COLO668 (cell line): Measurements from ENCODE around the gene MCL1.
A peak's percentile ranks its signal among the peaks of the same experiment; 100 is the strongest.
"Not testable (repeated sequence)": the region's sequence is repeated elsewhere in the genome, so short reads cannot be mapped to it uniquely, and the experiment has no call there.

ENCODE experiments used
- DNase-seq: peaks from one replicate; lab custom pipeline; 2025; ENCODE audit not compliant: unreplicated experiment; lab: John Stamatoyannopoulos, UW

The MCL1 gene

GRCh38 chr1:150573648-150574071 lies 5.8 kb downstream of the MCL1 start:
- not testable (repeated sequence) for DNase-seq

- DNase-seq, result no peak
These were observed 6.3 kb downstream of the MCL1 start for GRCh38 chr1:150572918-150573647.

GRCh38 chr1:150568594-150568966 lies 10.8 kb downstream of the MCL1 start:
- DNase-seq, result no peak

- peak; percentile 83 for DNase-seq
These were observed 11.5 kb downstream of the MCL1 start for GRCh38 chr1:150567717-150568593.

- DNase-seq, result no peak
These were observed 12.1 kb downstream of the MCL1 start for GRCh38 chr1:150567341-150567716.

- DNase-seq, result no peak
These were observed 12.6 kb downstream of the MCL1 start for GRCh38 chr1:150566589-150567340.

- not testable (repeated sequence) for DNase-seq
These were observed 14.0 kb downstream of the MCL1 start for GRCh38 chr1:150565240-150565991.

- no peak for DNase-seq
These were observed 15.1 kb downstream of the MCL1 start for GRCh38 chr1:150564051-150564991.

GRCh38 chr1:150563340-150564038 lies 15.9 kb downstream of the MCL1 start:
- peak; percentile 22 for DNase-seq

- peak; percentile 34 for DNase-seq
These were observed 16.7 kb downstream of the MCL1 start for GRCh38 chr1:150562446-150563339.

GRCh38 chr1:150561974-150562445 lies 17.4 kb downstream of the MCL1 start:
- peak; percentile 90 for DNase-seq

- peak; percentile 87 for DNase-seq
These were observed 18.0 kb downstream of the MCL1 start for GRCh38 chr1:150561254-150561973.

GRCh38 chr1:150560576-150561253 lies 18.7 kb downstream of the MCL1 start:
- DNase-seq, result peak; percentile 92

GRCh38 chr1:150560011-150560438 lies 19.4 kb downstream of the MCL1 start:
- DNase-seq, result peak; percentile 78

GRCh38 chr1:150559656-150560010 lies 19.8 kb downstream of the MCL1 start:
- no peak for DNase-seq

- DNase-seq, result no peak
These were observed 20.4 kb downstream of the MCL1 start for GRCh38 chr1:150558761-150559655.
